Stimulated activated CD4-positive, alpha-beta T cell treated with anti-CD3 and anti-CD28 coated beads, Interleukin-4, amount 100 ng/mL, for 1 hour (primary cell): Measurements from ENCODE around the gene RAB25.
A peak's percentile ranks its signal among the peaks of the same experiment; 100 is the strongest.
"Not testable (repeated sequence)": the region's sequence is repeated elsewhere in the genome, so short reads cannot be mapped to it uniquely, and the experiment has no call there.

Source experiments
- DNase-seq: peaks from one replicate; pipeline ENCODE4 v3.0.0-alpha.2; 2020

The RAB25 gene

DNA sequence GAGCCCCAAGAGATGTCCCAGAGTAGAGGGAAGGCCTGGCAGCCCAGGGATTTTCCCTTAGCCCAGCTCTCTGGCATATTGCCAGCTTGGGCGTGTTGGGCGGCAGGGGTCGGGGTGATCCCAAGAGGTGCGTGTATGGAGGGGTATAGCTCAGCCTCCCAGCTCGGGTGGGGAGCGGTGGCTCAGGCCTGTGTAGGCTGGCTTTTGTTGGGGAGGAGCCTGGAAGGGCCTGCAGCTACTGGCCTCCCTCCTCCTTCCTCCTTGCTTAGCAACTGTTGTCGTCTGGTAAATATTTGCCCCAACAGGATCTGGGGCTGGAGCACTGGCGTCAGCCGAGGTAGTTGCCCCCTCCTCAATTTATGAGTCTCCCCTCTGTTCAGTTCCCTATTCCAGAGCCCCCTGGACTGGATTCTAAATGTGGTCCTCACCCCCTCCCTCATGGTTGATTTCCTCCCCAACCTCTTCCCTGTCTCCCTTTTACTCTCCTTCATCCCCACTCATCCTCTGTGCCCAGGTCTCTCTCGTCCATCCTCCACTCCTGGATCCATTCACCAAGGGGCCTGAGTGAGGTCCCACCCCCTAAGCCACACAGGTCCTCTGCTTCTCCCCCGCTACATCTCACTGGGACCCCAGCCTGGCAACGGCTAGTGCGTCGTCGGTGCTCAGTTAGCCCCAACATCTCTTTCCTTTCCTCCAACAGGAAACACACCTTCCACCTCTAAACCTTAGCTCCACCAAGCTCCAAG is 43.3 kb downstream of the RAB25 start:
- DNase-seq, result no peak

DNA sequence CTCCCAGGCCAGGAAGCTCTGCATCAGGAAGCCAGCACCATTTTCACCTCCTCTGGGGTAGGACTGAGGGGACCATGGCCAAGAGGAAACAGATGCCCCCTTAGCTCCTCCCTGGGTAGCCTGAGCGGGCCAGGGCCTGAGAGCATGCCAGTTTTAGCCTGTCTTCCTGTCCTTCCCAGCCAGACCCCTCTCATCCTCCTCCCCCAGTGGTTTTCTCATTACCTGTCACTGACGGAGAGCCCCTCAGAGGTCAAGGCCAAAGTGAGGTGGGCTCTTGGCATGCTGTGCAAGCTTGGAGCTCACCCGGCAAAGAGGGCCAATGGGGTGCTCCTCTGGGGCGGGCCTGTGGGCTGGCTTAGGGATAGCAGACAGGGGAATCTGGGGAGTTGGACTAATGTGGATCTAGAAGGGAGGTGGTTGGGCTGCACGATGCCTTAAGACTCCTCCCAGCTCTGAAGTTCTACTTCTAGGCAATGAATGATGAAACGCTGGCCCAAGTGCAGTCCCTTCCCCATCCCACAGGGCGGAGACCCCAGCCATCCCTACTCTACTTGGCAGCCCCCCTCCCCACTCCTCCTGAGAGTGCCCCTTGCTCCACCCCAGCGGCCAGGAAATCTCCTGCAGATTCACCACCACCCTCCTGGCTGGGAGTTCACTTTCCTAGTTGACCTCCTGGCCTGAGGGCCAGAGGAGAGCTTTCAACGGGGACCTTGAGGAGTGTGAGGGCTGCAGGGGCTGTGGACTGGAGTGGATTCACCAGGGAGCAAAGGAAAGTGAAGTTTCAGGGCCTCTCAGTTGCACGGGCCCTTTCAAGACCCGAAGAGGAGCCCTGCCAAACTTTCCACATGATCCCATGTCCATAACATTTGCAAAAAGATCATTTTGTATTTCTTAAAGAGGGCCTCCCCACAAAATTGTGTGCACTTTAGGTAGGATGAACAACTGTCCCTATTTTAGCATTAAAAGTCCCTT is 44.2 kb downstream of the RAB25 start:
- no peak for DNase-seq

DNA sequence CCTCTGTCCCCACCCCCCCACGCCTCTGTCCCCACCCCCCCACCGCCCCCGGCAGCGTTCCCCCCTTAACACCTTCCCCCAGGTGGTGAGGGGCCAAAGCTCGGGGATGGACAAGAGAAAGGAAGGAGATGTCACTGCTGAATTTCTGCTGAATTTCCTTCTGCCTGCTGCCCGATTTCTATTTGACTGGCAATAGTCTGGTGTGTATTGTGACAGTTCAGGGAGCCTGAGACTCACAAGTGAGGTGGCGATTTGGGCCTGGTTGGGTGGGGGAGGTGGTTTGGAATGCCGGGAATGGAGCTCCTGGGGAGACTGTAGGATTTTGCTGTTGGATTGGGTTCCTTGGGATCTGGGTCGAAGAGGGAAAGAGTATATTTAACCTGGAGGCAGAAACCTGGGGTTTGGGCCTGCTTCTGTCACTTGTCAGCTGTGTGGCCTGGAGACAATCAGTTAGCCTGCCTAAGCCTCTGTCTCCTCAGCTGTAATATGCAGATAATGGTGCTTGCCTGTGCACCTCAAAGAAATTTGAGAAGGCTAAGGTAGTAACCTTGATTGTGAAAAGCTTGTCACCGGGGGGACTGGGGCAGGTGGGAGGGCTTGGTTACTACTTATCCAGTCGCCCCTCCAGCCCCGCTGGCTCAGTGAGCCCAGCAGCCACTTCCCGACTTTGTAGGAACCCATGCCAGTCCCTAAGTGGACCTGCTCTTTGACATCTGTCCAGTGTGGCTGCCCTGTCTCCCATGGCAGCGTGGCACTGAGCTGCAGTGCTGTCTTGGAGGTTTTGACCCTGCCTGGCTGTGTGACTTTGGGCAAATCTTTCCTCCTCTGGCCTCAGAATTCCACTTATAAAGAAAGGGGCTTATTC is 45.9 kb downstream of the RAB25 start:
- DNase-seq, result no peak

DNA sequence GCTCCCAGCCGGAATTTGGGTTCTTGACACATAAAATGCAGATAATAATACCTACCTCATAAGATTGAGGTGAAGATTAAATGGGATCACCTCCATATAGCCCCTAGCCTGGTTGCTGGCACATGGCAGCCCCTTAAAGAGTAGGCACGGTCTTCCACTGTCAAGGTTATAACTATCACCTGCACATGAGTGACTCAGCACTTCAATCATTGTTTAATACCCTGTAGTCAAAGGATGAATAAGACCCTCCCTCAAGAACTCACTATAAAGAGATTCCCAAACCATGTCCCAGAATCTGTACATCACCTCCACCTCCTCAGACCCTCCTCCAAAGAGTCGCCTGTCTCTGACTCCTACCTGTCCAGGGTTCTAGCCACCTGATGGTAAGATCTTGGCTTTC is 47.1 kb downstream of the RAB25 start:
- no peak for DNase-seq

DNA sequence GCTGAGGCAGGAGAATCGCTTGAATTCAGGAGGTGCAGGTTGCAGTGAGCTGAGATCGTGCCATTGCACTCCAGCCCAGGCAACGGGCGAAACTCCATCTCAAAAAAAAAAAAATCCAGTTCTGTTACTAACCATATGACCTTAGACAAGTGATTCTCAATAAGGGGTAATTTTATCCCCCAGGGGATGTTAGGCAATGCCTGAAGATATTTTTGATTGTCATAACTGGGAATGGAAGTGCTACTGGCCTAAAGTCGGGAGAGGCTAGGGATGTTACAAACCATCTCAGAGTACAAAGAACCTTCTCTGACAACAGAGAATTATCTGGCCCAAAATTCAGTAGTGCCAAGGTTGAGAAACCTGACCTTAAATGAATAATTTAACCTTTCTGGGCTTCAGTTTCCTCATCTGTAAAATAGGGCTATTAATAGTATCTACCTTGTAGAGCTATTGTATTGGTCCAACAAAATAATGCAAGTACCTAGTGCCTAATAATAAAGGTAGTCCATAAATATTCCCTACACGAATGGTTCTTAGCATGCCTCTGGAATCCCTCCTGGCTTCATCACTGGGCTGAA is 47.8 kb downstream of the RAB25 start:
- no peak for DNase-seq

- DNase-seq, result no peak
Measured at GRCh38 chr1:156110252-156110651, 49.3 kb downstream of the RAB25 start.

DNA sequence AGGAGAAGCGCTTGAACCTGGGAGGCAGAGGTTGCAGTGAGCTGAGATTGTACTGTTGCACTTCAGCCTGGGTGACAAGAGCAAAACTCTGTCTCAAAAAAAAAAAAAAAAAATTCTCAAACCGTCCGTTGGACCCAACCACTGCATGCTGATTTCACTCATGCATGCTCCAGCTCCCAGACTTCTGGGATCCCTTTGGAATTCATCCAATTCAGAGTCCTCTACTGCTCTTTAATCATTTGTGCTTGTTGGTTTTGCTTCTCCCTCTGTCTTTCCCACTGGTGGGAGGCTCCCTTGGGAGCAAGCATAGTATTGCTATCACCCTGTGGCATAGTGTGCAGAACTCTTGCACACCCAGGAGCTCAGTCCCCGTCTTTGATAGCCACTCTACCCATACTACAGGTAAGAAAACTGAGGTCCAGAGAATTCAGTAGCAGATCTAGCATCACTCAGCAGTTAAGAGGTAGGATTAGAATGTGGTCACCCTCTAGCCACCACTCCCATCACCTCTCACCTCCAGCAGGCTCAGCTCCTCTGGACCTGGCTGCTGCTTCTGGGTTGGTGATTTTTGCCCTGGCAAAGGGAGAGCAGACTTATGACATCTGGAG is 50.5 kb downstream of the RAB25 start:
- DNase-seq, result no peak

DNA sequence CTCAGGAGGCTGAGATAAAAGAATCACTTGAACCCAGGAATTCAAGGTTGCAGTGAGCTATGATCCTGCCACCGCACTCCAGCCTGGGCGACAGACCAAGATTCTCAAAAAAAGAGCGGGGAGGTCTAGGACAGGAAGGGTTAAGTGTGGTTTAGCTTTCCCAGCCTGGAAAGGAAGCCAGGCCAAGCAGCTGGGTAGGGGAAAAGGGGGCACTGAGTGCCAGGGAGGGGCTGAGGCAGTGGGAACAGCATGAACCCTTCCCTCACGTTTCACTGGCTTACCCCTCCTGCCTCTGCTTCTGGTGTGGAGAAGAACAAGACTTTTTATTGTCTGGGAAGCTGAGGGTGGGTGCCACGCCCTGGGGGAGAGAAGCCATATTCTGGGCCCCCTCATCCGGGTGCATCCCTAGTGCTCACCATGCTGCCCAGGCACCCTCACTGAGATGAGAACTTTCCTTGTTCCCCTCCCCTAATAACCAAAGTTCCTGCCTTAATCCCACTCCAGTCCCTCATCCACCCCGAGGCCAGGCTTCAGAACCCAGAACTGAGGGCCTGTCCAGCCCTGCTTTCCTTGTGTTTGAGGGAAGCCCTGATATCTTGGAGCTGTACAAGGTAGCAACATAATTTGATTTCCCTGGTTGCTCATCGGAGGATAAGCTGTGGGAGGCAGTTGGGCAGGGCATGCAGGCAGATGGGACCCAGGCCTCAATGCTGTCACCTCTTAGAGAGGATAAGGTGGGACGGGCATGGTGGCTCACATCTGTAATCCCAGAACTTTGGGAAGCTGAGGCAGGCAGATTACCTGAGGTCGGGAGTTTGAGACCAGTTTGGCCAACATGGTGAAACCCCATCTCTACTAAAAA is 51.5 kb downstream of the RAB25 start:
- no peak for DNase-seq

DNA sequence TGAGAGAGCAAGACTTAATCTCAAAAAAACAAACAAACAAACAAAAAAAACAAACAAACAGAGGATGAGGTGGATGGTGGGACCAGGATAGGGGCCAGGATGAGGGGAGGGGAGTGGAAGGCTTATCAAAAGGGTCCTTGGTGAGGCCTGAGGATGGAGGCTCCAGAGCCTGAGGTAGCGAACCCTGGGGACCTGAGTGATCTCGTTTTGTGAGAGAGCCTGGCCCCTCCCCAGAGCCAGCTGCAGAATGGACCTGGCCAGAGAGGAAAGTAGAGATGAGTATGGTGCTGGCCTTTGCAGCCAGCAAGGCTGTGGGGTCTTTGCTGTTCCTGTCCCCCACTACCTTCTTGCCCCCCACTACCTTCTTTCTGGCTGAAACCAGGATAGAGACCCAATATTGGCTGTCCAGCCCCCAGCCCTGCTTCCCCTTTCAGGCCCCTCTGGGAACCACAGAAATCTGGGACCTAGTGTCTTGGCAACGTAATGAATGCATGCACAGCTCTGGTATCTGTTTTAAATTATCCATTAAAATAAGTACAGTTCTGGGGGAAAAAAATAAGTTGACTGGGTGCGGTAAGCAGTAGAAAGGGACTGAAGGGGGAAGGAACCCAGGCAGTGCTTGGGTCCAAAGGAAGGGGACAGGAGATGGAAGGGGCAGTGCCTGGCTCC is 52.5 kb downstream of the RAB25 start:
- no peak for DNase-seq

DNA sequence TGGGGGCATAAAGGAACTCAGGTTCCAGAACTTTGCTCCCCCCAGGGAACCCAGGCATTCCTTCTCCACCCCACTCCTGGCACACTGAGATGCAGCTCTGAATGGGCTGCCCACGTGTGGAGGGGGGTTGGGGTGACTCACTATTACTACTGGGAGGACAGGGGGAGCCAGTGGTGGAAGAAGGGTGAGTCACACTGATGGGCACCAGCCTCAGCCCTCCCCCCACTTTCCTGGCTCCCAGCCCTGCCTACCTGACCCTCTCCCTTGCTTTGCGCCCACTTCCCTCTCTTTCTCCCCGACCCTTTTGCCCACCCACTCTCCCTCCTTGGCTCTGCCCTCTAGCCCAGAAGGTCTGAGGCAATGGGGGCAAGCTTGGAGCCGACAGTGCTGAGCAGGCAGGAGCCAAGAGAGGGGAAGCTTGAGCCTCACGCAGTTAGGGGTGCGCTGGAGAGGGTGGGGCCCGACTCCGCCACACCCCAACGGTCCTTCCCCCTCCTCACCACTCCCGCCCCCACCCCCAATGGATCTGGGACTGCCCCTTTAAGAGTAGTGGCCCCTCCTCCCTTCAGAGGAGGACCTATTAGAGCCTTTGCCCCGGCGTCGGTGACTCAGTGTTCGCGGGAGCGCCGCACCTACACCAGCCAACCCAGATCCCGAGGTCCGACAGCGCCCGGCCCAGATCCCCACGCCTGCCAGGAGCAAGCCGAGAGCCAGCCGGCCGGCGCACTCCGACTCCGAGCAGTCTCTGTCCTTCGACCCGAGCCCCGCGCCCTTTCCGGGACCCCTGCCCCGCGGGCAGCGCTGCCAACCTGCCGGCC is 53.4 kb downstream of the RAB25 start, which contains the start of gene LMNA:
Gene LMNA (plus strand): TSS at position 611 of the 818 bp plus-strand sequence. CDS start 208 bp downstream, outside the sequence.
- DNase-seq, result peak; percentile 78

DNA sequence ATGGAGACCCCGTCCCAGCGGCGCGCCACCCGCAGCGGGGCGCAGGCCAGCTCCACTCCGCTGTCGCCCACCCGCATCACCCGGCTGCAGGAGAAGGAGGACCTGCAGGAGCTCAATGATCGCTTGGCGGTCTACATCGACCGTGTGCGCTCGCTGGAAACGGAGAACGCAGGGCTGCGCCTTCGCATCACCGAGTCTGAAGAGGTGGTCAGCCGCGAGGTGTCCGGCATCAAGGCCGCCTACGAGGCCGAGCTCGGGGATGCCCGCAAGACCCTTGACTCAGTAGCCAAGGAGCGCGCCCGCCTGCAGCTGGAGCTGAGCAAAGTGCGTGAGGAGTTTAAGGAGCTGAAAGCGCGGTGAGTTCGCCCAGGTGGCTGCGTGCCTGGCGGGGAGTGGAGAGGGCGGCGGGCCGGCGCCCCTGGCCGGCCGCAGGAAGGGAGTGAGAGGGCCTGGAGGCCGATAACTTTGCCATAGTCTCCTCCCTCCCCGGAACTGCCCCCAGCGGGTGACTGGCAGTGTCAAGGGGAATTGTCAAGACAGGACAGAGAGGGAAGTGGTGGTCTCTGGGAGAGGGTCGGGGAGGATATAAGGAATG is 54.1 kb downstream of the RAB25 start:
- DNase-seq, result peak; percentile 29

GRCh38 chr1:156115514-156116374 is 54.8 kb downstream of the RAB25 start:
- no peak for DNase-seq

GRCh38 chr1:156116731-156117130 is 55.8 kb downstream of the RAB25 start:
- DNase-seq, result not testable (repeated sequence)

GRCh38 chr1:156117414-156118176 is 56.6 kb downstream of the RAB25 start:
- no peak for DNase-seq

DNA sequence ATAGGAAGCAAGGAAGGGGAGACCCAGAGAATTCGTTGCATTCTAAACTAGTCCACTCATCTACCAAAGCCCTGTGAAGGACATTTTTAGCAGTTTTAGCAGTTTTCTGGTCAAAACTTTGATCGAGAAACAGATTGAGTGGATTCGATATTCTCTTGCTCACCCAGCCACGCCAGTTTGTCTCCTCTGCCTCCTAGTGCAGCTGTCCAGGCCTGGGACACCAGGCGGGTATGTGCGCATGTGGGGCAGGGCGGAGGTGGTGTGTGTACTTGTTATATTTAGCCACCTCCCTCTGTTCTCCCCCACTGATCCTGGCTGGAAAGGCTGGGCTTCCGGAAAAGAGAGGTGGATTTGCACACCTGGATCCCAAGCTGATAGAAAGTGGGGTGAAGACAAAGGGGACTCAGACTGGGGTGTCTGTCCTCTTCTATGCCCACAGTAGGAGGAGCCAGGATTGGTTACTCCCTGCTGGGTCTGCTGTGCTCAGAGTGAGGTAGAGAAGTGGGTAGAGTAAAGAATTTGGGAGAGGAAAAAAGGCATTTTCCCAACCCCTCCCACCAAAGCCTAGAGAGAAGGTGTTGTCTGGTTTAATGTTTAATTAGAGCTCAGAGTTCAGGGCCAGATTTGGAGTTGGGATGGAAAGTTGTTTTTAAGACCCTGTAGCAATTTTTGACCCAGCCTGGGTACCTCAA is 57.4 kb downstream of the RAB25 start:
- no peak for DNase-seq

GRCh38 chr1:156119503-156120209 is 58.7 kb downstream of the RAB25 start:
- DNase-seq, result no peak
